GM19468 (cell line): ENCODE data around the gene F8.
"Not testable (repeated sequence)": the region's sequence is repeated elsewhere in the genome, so short reads cannot be mapped to it uniquely, and the experiment has no call there.

ENCODE experiments used
- ATAC-seq: cut with Tn5 transposase; IDR thresholded peaks from one replicate; pipeline ENCODE4 v1.9.1; 2021; ENCODE audit warnings: mild to moderate bottlenecking, moderate library complexity, moderate number of reproducible peaks; ENCODE audit not compliant: unreplicated experiment; ENCODE audit errors: extremely low read depth

The F8 gene

DNA sequence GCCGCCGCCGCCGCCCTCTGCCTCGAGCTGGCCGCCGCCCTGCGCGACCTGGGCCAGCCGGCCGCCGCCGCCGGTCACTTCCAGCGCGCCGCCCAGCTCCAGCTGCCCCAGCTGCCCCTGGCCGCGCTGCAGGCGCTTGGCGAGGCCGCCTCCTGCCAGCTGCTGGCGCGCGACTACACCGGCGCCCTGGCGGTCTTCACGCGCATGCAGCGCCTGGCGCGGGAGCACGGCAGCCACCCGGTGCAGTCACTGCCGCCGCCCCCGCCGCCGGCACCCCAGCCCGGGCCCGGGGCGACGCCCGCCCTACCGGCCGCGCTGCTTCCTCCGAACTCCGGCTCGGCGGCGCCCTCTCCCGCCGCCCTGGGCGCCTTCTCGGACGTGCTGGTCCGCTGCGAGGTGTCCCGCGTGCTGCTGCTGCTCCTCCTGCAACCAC is 135.7 kb downstream of the F8 start:
- peak; percentile 11 for ATAC-seq

DNA sequence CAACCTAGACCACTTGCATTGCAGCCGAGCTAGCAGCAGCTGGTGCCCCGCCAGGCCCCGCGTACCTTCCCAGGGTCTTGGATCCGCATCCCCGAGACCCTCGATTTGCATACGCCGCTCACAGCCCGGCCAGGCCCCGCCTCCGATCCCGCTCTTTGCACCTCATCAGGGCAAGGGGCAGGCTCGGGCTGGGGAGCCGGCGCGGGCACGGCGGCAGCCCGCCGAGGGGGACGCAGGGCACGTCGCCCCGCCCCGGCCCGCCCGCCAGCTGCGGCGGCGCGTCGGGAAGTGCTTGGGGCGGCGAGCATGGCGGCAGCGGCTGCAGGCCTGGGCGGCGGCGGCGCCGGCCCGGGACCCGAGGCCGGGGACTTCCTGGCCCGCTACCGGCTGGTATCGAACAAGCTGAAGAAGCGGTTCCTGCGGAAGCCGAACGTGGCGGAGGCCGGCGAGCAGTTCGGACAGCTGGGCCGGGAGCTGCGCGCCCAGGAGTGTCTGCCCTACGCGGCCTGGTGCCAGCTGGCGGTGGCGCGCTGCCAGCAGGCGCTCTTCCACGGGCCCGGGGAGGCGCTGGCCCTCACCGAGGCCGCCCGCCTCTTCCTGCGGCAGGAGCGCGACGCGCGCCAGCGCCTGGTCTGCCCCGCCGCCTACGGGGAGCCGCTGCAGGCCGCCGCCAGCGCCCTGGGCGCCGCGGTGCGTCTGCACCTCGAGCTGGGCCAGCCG is 136.3 kb downstream of the F8 start, which contains the start of gene F8A1:
TSS of gene F8A1 (plus strand) at position 287 of the 720 bp plus-strand sequence. CDS start at position 307, 20 bp downstream.
- peak; percentile 66 for ATAC-seq

DNA sequence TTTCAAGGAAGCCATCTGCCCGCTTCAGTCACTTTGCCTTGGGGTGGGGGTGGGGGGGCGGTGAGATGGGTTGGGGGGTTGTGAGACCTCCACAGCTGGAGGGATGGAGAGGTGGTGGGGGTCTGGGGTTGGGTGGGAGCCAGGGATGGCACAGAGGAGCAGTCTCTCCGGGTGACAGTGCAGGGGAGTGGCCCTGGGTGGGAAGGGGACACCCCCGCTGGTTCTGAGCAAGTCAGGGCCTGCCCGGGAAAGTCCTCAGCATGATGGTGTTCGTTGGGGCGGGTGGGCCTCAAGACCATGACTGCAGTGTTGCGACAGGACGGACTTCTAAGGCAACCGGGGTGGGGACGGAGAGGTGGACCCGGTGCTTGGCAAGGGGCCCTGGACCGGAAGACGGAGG is 137.0 kb downstream of the F8 start:
- not testable (repeated sequence) for ATAC-seq

DNA sequence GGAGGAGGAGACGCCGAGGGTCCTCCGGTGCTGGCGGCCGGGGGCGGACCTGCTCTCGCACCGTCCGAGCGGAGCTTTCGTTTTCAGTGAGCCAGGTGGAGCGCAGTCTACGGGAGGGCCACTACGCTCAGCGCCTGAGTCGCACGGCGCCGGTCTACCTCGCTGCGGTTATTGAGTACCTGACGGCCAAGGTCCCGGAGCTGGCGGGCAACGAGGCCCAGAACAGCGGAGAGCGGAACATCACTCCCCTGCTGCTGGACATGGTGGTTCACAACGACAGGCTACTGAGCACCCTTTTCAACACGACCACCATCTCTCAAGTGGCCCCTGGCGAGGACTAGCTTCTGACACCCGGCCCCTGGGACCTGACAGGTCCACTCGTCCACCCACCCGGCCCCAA is 137.5 kb downstream of the F8 start:
- ATAC-seq, result not testable (repeated sequence)

DNA sequence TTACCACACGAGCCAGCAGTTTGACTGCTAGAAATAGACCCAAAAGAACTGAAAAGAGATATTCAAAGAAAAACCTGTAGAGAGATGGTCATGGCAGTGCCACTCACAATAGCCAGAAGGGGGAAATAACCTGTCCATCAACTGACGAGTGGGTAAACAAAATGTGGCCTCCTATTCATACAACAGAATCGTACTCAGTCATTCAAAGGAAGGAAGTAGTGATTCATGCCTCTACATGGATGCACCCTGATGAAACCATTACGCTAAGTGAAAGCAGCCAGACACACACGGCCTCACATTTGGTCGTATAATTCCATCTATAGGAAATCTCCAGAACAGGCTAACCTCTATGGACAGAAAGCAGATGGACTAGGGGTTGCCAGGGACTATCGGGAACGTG is 138.5 kb downstream of the F8 start:
- ATAC-seq, result not testable (repeated sequence)

DNA sequence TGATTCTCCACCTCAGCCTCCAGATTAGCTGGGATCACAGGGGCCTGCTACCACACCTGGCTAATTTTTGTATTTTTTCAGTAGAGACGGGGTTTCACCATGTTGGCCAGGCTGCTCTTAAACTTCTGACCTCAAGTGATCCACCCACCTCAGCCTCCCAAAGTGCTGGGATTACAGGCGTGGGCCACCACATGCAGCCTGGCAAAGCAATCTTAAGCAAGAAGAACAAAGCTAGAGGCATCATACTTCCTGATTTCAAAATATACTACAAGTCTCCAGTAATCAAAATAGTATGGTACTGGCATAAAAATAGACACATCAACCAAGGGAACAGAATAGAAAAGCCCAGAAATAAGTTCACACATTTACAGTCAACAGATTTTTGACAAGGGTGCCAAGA is 149.2 kb downstream of the F8 start:
- no peak for ATAC-seq

DNA sequence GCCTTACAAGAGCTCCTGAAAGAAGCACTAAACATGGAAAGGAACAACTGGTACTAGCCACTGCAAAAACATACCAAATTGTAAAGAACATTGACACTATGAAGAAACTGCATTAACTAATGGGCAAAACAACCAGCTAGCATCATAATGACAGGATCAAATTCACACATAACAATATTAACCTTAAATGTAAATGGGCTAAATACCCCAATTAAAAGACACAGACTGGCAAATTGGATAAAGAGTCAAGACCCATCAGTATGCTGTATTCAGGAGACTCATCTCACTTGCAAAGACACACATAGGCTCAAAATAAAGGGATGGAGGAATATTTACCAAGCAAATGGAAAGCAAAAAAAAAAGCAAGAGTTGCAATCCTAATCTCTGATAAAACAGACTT is 154.0 kb downstream of the F8 start:
- not testable (repeated sequence) for ATAC-seq

DNA sequence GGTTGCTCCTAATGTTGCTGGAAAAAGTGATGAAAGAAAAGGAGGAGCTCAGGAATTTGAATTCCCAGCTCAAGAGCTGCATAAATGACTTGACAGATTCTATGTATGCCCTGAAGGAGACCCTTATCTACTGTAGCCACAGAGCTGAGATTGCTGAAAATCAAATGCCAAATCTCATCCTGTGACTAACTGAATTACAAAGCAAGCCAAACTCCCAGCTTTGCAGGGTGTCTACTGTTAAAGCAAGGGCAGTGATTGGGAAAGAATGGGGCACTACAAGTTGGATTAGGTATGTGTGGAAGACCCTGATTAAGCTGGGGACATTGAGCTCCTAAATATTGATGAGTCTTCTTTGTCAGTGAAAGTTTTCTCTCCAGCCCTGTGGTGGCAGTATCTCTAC is 167.3 kb downstream of the F8 start:
- ATAC-seq, result no peak

DNA sequence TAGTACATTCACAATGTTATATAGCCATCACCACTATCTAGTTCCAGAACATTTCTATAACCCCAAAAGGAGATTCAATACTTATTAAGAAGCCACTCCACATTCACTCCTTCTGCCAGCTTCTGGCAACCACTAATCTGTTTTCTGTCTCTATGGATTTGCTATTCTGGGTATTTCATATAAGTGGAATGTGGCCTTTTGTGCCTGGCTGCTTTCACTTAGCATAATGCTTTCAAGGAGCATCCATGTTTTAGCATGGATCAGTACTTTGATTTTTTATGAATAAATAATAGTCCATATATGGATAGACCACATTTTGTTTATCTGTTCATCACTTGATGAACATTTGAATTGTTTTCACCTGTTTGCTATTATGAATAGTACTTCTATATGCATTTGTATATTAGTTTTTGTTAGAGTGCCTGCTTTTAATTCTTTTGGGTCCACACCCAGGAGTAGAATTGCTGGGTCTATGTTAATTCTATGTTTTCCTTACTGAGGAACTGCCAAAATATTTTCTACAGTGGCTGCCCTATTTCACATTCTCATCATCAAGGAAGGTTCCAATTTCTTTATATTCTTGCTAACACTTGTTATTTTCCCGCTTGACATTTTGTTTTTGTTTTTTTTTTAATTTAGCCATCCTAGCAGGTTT is 171.4 kb downstream of the F8 start:
- ATAC-seq, result no peak

DNA sequence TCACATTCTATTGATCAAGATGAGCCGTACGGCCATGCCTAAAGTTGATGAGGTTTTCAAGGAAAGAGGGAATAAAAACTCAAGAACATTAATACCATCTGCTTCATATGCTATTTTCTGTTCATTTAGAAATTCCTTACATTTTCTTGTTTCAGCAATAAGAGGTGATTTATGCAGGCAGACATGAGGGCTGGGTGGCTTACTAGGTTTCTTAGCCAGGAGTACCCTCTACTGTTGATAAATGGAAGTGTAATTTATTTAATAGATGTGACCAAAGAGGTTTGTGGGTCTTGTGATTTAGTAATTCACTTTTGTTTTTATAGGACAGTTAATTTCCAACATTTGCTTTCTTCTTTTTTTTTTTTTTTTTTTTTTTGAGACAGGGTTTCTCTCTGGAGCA is 181.7 kb downstream of the F8 start:
- ATAC-seq, result no peak

DNA sequence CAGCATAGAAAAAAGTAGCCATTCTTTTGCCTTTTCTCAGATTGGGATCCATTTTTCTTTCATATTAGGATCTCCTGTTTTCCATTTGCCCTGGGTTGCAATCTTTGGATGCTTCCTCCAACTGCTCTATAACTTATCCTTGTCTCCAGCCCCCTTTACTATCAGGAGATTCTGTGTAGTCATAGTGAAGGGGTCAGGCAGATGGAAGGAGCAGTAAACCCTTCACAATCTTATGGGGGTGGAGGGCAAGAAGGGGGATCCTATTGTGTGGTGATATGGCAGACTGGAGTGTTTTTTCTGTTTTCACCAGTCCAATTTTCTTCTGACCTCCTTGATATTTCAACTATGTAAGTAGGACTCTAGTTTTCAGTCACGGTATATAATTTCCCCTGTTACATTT is 186.4 kb downstream of the F8 start:
- ATAC-seq, result no peak

DNA sequence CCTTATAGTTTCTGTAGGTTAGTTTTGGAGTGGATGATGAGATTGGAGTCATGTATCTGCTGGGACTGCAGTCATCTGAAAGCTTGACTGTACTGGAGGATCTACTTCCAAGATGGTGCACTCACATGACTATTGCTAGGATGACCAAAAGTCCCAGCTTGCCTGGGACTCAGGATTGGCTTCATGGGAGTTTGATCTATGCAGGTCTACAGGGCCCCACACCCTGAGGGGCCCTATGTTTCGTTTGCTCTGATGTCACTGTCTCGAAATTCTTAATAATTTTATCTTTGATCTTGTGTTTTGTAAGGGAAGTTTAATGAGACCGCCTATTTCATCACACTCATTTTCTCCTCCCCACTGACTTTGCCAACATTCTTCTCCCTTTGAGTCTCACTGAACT is 188.0 kb downstream of the F8 start, which contains the start of gene SMIM9:
TSS of gene SMIM9 (minus strand) at position 101 of the 400 bp plus-strand sequence. CDS start 3,806 bp downstream, outside the sequence.
- ATAC-seq, result no peak

DNA sequence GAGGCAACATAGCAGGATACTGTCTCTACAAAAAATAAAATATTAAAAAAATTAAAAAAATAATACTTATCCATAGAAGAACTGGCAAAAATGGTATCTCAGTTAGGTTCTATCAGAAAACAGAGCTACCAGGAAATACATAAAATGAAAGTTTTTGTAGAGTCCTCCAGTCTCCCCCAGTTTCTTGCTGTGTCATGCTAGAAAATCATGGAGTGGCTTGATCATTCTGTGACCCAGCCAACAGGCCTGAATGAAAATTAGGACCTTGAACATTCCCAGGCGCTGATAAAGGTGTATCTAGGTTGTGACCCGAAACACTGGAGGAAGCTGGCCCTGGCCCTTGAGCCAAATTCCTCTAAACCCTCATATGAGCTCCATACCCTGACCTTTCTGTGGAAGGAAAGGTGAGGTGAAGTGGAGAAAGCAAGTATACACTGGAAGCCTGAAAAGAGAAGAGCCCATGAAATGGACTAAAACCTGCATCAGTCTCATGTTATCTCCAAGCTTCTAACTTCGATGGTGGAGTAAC is 188.7 kb downstream of the F8 start:
- no peak for ATAC-seq

DNA sequence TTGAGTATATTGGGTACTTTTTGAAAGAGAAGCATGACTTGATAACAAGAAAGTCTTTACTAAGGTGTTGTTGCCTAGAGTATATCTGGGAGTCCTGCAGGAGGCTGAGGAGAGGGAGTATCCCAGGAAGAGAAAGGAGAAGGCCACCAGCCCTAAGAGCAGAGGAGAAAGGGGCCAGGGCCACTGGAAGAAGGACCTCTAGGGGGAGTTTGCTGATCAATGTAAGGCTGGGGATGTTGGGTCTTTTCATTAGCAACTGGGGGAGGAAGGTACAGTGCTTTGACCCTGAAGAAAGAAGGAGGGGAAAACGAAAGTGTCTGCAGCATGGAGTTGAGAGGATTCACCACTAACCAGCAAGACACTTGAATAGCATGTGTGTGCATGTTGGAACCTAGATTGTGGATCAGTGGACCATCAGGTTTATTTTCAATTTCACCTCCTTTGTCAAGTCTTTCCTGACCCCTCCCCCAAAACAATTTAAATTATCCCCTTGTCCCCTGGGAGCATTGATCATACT is 192.5 kb downstream of the F8 start:
- ATAC-seq, result no peak

DNA sequence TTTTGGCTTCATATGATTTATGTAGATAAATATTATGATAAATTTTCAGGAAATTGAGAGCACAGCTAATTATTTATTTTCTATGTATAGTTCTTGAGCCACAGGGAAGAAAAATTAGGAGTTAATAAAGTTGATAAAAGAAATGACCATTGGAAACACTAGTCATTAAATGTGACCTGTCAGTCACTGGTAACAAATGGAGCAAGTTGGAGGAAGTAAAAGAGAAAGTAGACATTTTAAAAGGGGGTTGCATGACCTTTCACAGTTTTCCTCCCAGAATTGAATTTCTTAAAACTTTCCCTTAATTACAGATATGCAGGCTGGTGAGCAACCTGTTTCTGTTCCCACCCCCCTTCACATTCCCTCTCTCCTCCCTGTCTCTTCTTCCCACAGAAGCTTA is 193.4 kb downstream of the F8 start:
- no peak for ATAC-seq

DNA sequence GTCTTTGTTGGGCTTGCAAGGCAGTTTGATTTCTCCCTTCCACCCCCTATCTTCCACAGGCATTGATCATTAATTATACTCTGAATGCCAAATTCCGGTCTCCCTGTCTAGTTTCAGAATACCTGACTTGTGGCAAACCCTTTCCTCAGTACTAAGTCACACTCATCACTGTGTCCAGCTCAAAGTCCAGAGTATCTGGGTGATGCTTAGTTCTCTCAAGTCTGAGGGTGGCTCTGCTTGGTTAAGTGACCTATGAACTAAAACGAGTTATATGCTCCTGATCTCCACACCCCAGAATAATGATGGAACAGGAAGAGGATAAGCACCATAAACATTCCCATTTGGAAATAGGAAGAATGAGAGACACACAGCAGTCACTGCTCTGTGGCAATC is 194.5 kb downstream of the F8 start:
- no peak for ATAC-seq

DNA sequence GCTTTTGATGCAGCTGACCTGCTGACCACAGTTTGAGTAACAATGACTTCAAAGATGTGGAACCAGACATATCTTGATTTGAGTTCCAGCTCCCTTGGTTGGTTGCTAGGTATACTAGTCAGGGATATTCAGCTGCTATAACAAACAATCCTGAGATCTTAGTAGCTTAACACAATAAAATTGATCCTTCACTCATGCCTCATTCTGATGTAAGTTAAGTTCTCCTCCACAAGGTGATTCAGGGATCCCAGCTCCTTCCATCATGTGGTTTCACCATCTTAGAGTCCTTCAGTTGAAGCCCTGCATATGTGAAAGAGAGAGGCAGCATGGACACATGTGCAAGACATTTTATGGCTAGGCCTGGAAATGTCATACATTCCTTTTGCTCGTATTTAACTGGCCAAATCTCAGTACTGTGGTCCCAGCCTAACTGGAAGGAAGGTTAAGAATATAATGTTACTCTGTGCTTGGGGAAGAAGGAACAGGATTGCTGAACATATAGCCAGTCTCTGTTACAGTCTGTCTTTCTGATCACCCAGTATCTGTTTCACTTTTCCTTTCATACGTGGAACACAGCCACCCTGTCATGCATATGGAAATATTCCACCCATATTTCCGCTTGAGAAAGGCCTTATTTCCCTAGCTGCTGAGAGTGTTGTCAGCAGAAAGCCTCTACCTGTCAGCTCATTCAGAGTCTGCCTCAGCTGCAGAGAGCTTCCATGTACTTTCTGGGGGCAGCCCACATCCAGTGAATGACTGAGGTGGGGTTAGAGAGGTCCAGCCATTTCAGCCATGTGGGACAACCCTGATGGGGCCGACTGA is 195.1 kb downstream of the F8 start:
- peak; percentile 46 for ATAC-seq

DNA sequence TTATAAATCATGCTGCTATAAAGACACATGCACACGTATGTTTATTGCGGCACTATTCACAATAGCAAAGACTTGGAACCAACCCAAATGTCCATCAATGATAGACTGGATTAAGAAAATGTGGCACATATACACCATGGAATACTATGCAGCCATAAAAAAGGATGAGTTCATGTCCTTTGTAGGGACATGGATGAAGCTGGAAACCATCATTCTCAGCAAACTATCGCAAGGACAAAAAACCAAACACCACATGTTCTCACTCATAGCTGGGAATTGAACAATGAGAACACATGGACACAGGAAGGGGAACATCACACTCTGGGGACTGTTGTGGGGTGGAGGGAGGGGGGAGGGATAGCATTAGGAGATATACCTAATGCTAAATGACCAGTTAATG is 196.9 kb downstream of the F8 start:
- not testable (repeated sequence) for ATAC-seq

DNA sequence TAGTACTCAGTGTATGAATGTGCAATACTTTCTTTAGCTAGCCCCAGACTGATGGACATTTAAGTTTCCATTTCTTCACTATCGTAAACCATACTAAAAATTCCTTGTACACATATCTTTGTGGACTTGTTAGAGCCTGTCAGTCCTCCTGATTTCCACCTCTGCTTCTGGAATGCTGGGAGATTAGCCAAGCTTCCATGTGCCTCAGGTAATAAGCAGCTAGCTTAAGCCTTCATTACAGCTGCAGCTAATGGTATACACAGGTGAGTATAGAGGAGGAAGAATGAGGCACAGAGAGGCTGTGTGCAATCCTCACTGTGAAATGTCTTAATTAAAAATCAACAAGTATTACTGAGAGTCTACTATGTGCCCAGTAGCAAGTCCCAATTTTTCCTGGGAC is 197.9 kb downstream of the F8 start:
- no peak for ATAC-seq

DNA sequence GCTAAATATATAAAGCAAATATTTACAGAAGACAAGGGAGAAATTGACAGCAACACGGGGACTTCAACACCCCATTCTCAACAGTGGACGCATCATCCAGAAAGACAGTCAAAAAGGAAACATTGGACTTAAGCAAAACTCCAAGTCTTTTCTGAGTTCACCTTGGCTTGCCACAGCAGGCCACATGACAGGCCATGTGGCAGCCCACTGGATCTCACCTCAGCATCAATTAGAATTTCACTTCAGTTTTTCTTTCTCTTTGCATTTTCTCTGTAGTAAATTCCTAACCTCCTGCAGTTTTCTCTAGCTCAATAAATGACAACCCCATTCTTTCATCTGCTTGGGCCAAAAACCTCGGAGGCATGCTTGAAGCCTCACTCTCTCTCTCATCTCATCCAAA is 200.5 kb downstream of the F8 start:
- no peak for ATAC-seq
